Measurements from ENCODE around the gene HOMER2. TPM values are rescaled to one million over a fixed set of nuclear protein-coding genes. Genes with fewer than 3 reads are reported as not detected.

Gene HOMER2
- total and polyA plus RNA-seq, 2 of the 13 experiments (the other 11 are each of a cell fraction or from before 2014, with no cell fraction given): 12.9 to 14.1 TPM

GRCh38 chr15:82810061-82810889 lies 142.2 kb downstream of the HOMER2 start (continued):
- TF ChIP-seq, protein P1, sequence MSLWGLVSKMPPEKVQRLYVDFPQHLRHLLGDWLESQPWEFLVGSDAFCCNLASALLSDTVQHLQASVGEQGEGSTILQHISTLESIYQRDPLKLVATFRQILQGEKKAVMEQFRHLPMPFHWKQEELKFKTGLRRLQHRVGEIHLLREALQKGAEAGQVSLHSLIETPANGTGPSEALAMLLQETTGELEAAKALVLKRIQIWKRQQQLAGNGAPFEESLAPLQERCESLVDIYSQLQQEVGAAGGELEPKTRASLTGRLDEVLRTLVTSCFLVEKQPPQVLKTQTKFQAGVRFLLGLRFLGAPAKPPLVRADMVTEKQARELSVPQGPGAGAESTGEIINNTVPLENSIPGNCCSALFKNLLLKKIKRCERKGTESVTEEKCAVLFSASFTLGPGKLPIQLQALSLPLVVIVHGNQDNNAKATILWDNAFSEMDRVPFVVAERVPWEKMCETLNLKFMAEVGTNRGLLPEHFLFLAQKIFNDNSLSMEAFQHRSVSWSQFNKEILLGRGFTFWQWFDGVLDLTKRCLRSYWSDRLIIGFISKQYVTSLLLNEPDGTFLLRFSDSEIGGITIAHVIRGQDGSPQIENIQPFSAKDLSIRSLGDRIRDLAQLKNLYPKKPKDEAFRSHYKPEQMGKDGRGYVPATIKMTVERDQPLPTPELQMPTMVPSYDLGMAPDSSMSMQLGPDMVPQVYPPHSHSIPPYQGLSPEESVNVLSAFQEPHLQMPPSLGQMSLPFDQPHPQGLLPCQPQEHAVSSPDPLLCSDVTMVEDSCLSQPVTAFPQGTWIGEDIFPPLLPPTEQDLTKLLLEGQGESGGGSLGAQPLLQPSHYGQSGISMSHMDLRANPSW (CRISPR knock-in tag; IDR thresholded peaks at IDR 0.05; ENCODE audit: borderline replicate concordance): no peak
- no peak for TF ChIP-seq ZNF337 (CRISPR knock-in tag; IDR thresholded peaks at IDR 0.05; ENCODE audit: borderline replicate concordance, low read depth)
- TF ChIP-seq, protein P2, sequence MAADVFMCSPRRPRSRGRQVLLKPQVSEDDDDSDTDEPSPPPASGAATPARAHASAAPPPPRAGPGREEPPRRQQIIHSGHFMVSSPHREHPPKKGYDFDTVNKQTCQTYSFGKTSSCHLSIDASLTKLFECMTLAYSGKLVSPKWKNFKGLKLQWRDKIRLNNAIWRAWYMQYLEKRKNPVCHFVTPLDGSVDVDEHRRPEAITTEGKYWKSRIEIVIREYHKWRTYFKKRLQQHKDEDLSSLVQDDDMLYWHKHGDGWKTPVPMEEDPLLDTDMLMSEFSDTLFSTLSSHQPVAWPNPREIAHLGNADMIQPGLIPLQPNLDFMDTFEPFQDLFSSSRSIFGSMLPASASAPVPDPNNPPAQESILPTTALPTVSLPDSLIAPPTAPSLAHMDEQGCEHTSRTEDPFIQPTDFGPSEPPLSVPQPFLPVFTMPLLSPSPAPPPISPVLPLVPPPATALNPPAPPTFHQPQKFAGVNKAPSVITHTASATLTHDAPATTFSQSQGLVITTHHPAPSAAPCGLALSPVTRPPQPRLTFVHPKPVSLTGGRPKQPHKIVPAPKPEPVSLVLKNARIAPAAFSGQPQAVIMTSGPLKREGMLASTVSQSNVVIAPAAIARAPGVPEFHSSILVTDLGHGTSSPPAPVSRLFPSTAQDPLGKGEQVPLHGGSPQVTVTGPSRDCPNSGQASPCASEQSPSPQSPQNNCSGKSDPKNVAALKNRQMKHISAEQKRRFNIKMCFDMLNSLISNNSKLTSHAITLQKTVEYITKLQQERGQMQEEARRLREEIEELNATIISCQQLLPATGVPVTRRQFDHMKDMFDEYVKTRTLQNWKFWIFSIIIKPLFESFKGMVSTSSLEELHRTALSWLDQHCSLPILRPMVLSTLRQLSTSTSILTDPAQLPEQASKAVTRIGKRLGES (CRISPR knock-in tag; IDR thresholded peaks at IDR 0.05; ENCODE audit: borderline replicate concordance): no peak
- TF ChIP-seq UBTF (CRISPR knock-in tag; IDR thresholded peaks at IDR 0.05): peak; percentile 75
- no peak for TF ChIP-seq CREB1 (IDR thresholded peaks at IDR 0.05)
- 0 out of 2 replicates have a peak, but pooled peaks have one; percentile 13 for TF ChIP-seq CREB1 (CRISPR knock-in tag; IDR thresholded peaks at IDR 0.05)
- TF ChIP-seq, protein P3, sequence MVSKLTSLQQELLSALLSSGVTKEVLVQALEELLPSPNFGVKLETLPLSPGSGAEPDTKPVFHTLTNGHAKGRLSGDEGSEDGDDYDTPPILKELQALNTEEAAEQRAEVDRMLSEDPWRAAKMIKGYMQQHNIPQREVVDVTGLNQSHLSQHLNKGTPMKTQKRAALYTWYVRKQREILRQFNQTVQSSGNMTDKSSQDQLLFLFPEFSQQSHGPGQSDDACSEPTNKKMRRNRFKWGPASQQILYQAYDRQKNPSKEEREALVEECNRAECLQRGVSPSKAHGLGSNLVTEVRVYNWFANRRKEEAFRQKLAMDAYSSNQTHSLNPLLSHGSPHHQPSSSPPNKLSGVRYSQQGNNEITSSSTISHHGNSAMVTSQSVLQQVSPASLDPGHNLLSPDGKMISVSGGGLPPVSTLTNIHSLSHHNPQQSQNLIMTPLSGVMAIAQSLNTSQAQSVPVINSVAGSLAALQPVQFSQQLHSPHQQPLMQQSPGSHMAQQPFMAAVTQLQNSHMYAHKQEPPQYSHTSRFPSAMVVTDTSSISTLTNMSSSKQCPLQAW (CRISPR knock-in tag; IDR thresholded peaks at IDR 0.05): no peak
- no peak for TF ChIP-seq ZBTB3 (CRISPR knock-in tag; IDR thresholded peaks at IDR 0.05; ENCODE audit: borderline replicate concordance, low read depth)
- TF ChIP-seq ZNF501 (CRISPR knock-in tag; IDR thresholded peaks at IDR 0.05): no peak
- no peak for TF ChIP-seq FOXJ3 (CRISPR knock-in tag; IDR thresholded peaks at IDR 0.05; ENCODE audit: borderline replicate concordance)
- TF ChIP-seq E2F2 (CRISPR knock-in tag; IDR thresholded peaks at IDR 0.05; ENCODE audit: borderline replicate concordance): no peak
